Endothelial cell (in vitro differentiated cells): Measurements from ENCODE around the gene OR52K2. TPM values are rescaled to one million over a fixed set of nuclear protein-coding genes. Genes with fewer than 3 reads are reported as not detected.

Source experiments
- DNase-seq: peaks from one replicate; pipeline ENCODE4 v3.0.0; 2021; ENCODE audit warnings: low spot score
- H3K27ac Mint-ChIP-seq: one replicate; pipeline ENCODE4 v1.8.0; 2021; ENCODE audit warnings: mixed read lengths, inconsistent platforms; ENCODE audit not compliant: unreplicated experiment
- H3K27me3 Mint-ChIP-seq: one replicate; pipeline ENCODE4 v1.8.0; 2021; ENCODE audit warnings: mild to moderate bottlenecking, moderate library complexity, mixed read lengths, inconsistent platforms; ENCODE audit not compliant: unreplicated experiment
- H3K36me3 Mint-ChIP-seq: one replicate; pipeline ENCODE4 v1.8.0; 2021; ENCODE audit warnings: mild to moderate bottlenecking, low read depth, mixed read lengths, inconsistent platforms; ENCODE audit not compliant: unreplicated experiment
- H3K4me1 Mint-ChIP-seq: one replicate; pipeline ENCODE4 v1.8.0; 2021; ENCODE audit warnings: mild to moderate bottlenecking, mixed read lengths, inconsistent platforms; ENCODE audit not compliant: unreplicated experiment
- H3K4me3 Mint-ChIP-seq: one replicate; pipeline ENCODE4 v1.8.0; 2021; ENCODE audit warnings: mild to moderate bottlenecking, mixed read lengths, inconsistent platforms; ENCODE audit not compliant: unreplicated experiment
- H3K9me3 Mint-ChIP-seq: one replicate; pipeline ENCODE4 v1.8.0; 2021; ENCODE audit warnings: mixed read lengths, inconsistent platforms; ENCODE audit not compliant: unreplicated experiment
- total RNA-seq: library from RNA; stranded (reverse); fragmentation: NEBNext Ultra II Directional; extraction: Animal tissue kit (Norgen Biotek cat#: 25700); gene quantifications from one replicate; pipeline ENCODE4 v1.2.1, GENCODE V29; 2021; ENCODE audit not compliant: unreplicated experiment
- TF ChIP-seq, protein P1 (sequence below): fragments of 200-600 bp; sonication (generic); IDR thresholded peaks from one replicate; pipeline ENCODE4 v1.5.0; 2021; ENCODE audit warnings: antibody characterized with exemption; ENCODE audit not compliant: unreplicated experiment

OR52K2 gene
- total RNA-seq, 1 donor from 2014 or later, result not detected

DNA sequence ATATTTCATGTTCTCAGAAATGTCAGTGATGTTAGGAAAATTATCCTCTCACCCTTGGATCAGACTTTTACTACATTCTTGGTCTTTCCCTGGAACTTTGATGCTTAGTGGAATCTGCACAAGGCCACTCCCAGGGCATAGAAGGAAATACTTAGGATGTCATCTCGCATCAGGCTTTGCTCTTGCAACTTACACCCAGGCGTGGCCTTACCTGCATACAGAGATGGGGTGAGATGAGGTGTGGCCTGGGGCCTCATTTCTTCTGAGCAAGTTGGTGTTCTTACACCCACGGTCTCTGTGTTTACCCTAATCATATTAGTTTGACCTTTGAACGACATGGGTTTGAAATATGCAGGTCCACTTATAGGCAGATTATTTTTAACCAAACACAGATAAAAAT, 19.0 kb upstream of the OR52K2 start:
- H3K9me3 Mint-ChIP-seq, result no peaks in the 10 kb centered on the region
- no peaks in the 10 kb centered on the region for H3K36me3 Mint-ChIP-seq
- TF ChIP-seq, protein P1, sequence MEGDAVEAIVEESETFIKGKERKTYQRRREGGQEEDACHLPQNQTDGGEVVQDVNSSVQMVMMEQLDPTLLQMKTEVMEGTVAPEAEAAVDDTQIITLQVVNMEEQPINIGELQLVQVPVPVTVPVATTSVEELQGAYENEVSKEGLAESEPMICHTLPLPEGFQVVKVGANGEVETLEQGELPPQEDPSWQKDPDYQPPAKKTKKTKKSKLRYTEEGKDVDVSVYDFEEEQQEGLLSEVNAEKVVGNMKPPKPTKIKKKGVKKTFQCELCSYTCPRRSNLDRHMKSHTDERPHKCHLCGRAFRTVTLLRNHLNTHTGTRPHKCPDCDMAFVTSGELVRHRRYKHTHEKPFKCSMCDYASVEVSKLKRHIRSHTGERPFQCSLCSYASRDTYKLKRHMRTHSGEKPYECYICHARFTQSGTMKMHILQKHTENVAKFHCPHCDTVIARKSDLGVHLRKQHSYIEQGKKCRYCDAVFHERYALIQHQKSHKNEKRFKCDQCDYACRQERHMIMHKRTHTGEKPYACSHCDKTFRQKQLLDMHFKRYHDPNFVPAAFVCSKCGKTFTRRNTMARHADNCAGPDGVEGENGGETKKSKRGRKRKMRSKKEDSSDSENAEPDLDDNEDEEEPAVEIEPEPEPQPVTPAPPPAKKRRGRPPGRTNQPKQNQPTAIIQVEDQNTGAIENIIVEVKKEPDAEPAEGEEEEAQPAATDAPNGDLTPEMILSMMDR, result no peak
- no peaks in the 10 kb centered on the region for H3K27me3 Mint-ChIP-seq
- no peak overlapping the region for H3K4me3 Mint-ChIP-seq
- H3K4me1 Mint-ChIP-seq, result no peaks in the 10 kb centered on the region
- no peak overlapping the region for H3K27ac Mint-ChIP-seq
- no peak for DNase-seq

DNA sequence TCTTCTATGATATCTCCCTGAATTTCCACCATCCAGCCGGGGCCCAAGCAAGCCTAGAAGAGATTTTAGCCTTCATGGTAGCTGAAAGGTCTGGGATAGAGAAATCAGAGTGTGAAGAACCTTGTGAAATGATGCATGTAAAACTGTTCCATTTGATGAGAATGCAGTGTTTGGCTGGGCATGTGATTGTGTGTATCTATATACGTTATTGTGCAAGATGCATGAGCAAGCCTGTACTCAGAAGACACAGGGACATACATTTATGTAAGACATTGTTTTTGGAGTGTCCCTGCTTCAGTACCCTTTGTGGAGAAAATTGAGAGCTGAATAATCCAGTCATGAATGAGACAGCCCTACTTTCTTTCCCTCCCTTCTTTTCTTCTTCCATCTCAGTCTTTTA, 15.2 kb upstream of the OR52K2 start:
- H3K27ac Mint-ChIP-seq, result no peak overlapping the region
- DNase-seq, result no peak
- TF ChIP-seq, protein P1, result no peak
- H3K27me3 Mint-ChIP-seq, result no peaks in the 10 kb centered on the region
- no peak overlapping the region for H3K4me3 Mint-ChIP-seq
- H3K9me3 Mint-ChIP-seq, result no peaks in the 10 kb centered on the region
- no peaks in the 10 kb centered on the region for H3K36me3 Mint-ChIP-seq
- no peaks in the 10 kb centered on the region for H3K4me1 Mint-ChIP-seq

DNA sequence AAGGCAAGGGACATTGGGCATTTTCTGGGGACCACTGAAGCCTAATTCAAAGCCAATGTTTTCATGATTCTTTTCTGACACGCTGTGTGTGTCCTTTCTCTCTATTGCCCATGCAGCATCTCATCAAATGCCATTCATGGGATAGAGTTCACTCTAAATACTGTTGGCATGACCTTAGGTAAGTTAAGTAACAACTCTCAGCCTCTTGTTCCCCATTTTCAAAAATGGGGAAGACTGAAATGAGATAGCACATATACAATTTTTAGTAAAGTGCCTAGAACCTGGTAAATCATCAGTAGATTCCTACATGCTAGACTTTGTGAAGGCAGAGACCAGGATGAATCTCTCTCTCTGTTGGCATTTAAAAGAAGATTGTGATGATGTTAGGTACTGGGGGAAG, 12.7 kb upstream of the OR52K2 start:
- Mint-ChIP-seq H3K36me3 (no peaks in the 10 kb centered on the region), H3K27ac (no peak overlapping the region), H3K4me1 (no peaks in the 10 kb centered on the region), H3K9me3 (no peaks in the 10 kb centered on the region), H3K4me3 (no peak overlapping the region), H3K27me3 (no peaks in the 10 kb centered on the region)
- TF ChIP-seq, protein P1, result no peak
- DNase-seq, result no peak

DNA sequence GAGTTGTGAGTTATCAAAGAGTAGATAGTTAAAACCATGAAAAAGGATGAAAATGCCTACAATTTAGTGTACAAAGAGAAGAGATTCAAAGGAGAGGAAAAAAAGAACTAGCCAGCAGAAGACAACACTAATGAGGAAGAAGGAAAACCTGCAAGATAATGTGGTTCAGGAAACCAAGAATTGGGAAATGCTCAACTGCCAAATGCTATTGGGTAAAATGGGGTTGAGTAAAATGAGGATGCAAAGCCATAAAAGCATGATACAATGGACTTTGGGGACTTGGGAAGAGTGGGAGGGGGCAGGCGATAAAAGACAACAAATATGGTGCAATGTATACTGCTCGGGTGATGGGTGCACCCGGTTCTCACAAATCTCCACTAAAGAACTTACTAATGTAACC, 7.6 kb upstream of the OR52K2 start:
- Mint-ChIP-seq H3K4me1 (no peaks in the 10 kb centered on the region), H3K4me3 (no peak overlapping the region), H3K27ac (no peak overlapping the region), H3K36me3 (no peaks in the 10 kb centered on the region), H3K9me3 (no peaks in the 10 kb centered on the region), H3K27me3 (no peaks in the 10 kb centered on the region)
- TF ChIP-seq, protein P1, result no peak
- no peak for DNase-seq

DNA sequence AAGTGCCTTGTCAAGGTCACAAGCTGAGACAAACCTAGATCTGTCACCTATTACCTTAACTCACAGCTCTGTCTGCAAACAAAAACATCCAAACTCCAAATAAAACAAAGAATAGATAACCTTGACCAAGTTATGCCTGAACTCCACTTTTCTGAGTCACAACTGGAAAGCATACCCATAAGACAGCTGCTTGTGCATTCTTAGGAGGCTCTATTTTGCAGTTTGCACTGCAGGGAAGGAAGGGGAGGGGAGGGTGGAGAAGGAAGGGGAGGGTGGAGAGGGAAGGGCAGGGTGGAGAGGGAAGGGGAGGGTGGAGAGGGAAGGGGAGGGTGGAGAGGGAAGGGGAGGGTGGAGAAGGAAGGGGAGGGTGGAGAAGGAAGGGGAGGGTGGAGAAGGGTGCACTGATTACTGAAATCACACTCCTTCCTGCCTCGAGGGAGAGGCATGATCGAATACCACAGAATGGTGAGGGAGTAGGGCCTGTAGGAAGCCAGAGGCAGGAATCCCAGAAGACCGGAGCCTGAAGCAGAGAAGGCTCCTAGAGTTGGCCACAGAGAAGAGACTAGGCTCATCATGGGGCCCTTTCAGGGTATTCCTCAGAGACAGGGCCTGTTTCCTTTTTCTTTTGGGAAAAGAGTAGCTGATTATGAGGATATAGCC, 5.7 kb upstream of the OR52K2 start:
- no peak overlapping the region for H3K4me3 Mint-ChIP-seq
- DNase-seq, result no peak
- no peaks in the 10 kb centered on the region for H3K9me3 Mint-ChIP-seq
- H3K36me3 Mint-ChIP-seq, result no peaks in the 10 kb centered on the region
- no peaks in the 10 kb centered on the region for H3K4me1 Mint-ChIP-seq
- TF ChIP-seq, protein P1, result no peak
- H3K27me3 Mint-ChIP-seq, result no peaks in the 10 kb centered on the region
- H3K27ac Mint-ChIP-seq, result no peak overlapping the region
